GM21723 (cell line): Measurements from ENCODE around the gene TFAP2B.

Source experiments
- ATAC-seq: cut with Tn5 transposase; IDR thresholded peaks from one replicate; pipeline ENCODE4 v1.9.1; 2021; ENCODE audit warnings: mild to moderate bottlenecking, moderate library complexity; ENCODE audit not compliant: unreplicated experiment

Gene TFAP2B

DNA sequence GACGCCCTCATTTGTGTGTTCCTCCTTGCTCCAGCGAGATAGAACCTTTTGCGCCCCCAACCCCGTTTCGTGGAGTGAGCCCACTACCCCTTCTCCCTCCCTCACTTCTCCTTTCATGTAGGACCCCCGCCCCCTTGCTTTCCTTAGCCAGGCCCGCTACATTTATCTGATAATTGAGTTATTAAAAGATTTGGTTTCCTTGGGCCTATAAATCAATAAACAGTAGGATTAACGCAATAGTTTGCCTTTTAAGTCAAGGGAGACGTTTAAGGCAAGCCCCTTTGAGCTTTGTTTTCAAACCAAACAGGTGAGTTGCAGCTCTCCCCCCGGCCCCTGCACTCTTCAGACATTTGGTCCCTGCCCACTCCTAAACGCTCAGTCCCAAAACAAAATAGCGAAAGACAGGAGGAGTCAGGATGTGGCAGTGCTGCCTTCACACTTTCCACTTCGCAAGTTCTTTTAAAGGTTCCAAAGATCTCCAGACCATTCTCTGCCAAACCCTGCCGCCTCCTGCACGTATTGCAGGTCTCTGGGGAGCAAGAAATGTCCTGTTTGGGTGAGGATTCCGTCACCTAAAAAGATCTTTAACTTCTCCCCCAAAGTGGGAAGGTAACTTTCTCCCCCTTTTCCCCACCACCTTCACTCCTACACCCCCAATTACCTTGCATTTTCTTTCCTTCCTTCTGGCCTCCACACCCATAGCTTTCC is 27.6 kb downstream of the TFAP2B start:
- no peak for ATAC-seq

DNA sequence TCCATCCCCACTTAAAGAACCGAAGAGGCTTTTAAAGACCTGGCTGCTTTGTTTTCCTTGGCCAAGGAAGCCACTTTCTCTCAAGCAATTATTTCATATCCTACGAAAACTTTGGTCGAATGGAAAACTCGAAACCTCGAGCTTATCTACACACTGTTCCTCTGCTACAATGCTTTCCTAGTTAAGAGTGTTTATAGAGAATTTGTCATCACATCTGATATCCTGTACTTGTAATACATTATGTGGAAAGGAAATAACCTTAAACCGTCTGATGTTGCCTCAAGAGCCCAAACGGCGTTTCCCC is 28.1 kb downstream of the TFAP2B start:
- ATAC-seq, result no peak

DNA sequence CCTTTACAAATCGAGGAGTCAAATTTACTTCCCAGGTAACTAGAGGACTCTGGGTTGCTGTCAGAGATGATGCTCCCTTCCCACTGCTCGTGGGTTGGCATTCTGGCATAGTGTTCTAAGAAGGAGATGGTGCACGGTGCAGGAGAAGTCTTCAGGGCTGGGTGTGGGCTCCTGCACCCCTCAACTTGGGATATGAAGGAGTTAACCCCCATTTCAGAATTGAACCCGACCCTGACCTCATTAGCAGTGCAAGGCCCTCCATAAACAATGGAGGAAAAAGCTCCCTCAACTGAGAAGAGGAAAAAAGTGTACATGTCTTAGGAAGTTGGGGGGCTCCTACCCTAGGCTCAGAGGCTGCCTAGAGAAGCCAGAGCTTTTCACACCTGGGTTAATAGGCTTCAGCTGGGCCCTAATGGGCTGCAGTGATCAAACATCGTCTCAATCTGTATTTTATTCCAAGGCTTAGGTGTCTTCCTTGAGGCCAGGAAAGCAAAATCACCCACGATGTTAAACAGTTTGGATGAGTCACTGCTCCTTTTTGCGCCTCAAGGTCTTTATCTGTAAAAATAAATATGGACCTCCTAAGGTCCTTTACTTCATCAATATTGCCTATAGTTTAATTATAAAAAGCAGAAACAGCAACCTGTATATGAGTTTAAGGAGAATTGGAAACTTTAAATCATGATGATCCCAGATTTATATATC is 29.4 kb downstream of the TFAP2B start:
- ATAC-seq, result no peak

DNA sequence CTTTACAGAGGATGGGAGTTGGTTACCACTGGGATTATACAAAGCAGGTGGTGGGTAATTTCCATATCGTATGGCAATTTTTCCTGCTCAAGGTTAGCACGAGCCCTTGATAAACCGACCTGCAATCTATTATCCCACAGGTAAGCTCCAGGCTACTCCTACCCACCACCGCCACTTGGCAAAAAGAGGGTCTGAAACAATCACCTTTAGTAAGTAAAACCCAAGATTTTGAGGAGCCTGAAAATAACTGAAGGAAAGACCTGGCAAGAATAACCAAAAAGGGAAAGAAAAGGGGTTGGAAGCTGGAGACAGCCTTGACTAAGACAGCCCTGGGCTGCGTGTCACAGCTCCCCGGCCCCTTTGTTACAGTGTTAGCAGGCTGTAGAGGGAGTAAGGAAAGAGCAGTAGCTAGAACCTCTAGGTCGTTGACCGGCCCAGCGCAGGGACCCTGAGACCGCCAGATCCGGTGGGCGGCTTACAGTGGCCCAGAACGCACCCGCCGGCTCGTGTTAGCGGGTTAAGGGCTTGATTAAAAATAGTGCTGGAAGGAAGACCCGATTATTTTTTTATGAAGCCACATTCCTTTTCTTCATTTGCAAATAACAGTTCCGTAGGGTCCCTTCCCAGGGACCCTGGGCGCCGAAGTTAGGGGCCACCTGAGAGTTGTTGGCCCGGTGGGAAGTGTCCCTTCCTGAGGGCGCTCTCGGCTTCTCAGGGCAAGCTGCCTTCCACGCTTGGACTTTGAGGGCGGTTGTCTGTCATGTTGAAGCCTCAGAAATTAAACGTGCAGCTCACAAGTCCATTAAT is 30.5 kb downstream of the TFAP2B start:
- ATAC-seq, result no peak

DNA sequence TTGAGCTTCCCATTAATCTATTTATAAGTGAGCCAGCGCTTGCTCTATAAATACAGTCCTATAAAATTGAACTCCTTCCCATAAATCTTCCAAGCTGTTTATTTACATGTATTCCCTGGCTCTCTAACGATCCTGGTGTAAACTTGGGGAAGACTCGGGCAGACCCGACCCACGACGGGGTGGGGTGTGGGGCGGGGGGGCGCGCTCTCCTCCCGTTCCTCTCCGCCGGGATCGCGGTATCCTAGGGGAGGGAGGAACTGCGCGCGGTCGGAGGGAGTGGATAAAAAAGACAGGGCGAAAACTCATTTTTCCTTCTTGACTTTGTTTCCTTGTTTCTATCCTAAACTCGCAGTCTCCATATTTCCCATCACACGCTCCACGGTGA is 31.1 kb downstream of the TFAP2B start:
- no peak for ATAC-seq

DNA sequence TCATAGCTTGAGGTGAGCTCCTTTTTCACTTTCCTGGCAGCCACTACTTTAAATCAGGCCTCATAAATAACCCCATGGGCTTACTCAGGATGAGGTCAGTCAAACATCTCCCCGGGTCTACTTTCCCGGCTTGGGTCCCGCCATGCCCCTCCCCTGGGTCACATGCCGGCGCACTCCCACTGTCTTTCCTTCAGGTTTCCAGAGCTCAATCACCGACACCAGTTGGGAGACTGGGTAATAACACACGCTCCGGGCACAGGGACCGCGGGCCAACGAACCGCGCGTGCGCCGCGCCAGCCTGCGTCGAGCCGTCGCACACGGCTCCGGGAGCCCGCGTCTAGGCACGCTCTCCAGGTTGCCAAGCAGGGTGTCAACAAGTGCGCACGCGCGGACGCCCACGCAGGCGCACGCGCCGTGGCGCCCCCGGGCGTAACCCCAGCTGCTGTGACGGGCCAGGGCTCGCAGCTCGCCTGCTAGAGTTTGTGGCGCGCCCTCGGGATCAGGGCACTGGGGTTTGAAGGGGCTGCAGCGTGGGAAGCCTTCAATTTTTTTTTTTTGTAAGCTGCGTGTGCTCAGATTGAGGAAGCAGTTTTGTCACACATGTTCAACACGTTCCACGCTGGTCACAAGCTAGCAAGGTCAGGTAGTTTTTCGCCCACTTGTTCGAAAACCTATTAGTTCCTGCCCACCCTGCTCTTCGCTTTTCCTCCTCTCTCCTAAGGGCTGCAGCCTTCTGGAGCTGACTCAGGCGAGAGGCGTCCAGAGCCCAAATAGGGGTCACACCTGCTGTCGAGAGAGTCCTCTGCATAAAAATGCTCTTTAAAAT is 31.8 kb downstream of the TFAP2B start:
- no peak for ATAC-seq

DNA sequence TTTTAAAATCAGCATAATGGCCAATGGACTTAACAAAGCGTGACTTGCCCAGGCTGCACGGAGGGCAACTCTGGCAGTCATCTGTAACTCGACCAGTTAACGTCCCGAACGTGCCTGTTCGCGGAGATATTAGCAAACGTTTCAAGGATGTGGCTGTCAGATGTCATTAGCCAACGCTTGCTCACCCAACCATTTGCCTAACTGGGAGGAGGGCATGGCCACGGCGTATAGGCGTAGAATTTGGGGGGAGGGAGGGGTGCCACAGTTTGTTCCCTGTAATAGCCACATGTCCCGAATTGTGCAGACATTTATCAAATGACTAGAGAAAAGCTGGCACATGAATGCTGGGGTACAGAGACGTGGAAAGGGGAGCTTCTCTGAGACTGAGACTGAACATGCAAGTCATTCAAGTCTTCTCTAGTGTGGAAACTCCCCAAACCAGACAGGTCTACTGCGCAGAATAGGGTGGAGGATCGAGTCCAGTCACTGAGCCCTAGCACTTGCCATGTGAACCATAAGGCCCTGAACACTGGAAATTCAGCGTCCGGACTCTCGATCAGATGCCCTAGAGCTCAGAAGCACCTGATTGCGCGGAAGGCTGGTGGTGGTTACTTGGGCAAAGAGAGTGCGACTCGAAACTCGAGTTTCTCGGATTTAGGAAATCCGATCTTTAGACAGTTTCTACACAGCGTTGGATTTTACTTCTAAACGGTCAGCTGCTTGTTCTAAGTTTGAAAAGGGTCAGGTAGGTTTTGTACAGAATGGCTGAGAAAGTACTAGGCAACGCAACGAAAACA is 32.6 kb downstream of the TFAP2B start:
- no peak for ATAC-seq

DNA sequence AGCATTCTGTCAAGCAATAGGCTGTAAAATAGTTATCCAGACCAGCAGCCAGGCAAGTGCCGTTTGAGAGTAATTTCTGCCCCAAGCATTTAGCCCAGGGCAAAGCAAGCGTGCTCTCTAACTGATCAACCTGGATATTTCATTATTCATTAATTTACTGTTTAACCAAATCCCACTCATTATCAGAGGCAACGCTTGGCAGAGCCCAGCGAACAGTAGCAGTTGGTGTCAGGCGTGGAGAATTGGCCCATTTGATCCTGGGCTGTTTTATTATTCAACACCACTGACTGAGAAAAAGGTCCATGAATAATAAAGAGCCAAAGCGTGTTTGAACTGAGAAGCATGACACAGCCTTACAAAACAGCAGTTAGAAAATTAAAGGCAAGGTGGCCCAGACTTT is 35.3 kb downstream of the TFAP2B start:
- no peak for ATAC-seq

DNA sequence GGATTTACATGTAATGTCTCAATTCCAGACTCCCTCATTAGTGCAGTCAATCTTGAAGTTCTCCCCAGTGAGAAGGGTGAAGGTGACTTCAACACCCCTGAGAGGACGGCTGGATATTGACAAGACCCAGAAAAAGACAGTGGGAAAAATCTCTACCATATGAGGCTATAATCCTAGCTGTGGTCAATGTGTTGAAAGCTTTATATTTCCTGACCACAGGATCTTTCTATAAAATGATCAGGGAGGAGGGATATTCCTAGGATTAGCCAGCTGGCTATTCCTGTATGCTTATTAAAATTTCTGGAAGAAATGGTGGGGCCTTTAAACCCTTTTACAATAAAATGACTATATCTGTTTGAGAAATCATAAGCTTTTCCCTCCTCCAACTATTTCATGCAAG is 43.0 kb downstream of the TFAP2B start:
- ATAC-seq, result no peak

DNA sequence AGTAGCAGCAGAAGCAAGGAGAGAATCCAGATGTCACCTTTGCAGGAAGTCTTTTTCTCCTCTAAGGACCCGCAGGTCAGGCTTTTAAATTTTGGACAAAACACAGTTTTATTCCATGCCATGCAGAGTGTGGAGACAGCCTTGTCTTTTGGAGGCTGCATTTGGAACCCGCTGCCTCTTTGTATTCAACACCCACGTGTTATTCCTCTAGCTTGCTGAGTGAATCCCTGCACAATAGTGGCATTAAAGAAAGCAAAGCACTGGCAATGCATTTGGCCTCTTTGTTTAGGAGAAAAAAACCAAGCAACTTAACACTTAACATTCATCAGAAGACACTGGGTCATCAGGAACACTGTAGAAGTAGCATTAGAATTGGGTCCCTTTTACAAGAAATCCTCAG is 43.5 kb downstream of the TFAP2B start:
- no peak for ATAC-seq

DNA sequence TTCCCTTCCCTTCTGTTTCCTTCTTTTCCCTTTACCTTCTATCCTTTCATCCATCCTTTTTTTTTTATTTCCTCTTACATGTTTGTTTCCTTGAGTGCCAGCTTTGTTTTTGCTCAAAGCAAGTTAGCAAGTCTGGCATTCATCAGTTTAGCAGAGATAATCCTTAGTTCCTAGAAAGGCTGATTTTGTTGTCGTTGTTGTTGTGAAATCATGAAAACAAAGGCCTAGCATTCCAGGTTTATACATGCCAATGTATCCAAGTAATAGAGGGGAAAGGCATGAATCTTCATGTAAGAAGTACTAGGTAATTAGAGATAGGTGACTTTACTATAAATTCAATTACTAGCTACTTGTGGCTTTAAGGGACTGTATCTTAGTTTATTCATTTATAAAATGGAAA is 45.9 kb downstream of the TFAP2B start:
- no peak for ATAC-seq

DNA sequence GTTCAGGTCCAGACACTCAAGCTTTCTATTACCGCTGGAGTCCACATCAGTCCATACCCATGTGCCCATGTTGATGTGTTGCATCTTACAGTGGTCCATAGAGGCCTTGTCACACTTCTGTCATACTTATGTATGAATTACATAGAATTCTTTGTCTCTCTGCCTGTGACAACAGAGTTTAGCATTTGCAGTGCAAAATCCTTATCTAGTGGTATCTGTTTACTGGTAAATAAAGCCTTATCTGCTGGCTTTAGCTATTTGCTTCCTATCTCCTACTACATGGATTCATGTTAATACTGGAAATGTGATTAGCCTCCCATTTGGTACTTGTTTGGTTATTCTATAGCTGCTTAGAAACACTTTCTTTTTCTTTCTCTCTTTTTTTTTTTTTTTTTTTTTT is 49.8 kb downstream of the TFAP2B start:
- no peak for ATAC-seq

DNA sequence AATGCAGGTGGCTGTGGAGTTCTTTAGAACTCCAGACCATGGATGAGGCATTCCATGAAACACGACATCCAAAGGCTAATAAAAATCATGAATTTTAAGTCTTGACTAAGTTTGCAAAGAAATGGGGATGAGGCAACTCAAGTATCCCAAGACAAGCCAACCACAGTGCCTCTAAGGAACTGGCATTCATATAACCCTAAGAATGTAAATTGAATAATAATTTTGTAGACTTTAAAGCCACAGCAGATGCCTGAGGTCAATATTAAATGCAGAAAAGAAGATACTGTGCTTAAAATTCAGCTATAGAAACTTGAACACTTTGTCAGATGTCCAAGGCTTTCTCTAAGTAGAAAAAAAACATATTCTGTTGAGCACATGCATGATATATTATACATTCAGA is 54.5 kb downstream of the TFAP2B start:
- no peak for ATAC-seq

DNA sequence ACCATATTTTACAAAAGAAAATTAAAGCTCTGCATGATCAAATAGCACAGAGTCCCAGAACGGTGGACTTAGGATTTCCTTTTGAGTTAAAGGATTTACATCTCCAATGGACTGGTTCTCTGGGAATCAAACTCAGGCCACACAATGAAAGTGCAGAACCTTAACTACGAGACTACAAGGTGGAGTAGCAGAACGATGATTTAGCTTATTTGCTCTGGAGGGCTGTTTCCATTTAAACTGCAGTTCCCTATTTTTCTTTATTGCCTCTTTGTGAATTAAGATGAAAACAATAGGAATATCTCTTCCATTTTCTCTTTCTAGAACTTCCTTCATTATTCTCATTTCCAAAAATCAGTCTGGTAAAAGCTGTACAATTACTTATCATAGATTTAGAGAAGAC is 65.7 kb downstream of the TFAP2B start:
- ATAC-seq, result no peak

DNA sequence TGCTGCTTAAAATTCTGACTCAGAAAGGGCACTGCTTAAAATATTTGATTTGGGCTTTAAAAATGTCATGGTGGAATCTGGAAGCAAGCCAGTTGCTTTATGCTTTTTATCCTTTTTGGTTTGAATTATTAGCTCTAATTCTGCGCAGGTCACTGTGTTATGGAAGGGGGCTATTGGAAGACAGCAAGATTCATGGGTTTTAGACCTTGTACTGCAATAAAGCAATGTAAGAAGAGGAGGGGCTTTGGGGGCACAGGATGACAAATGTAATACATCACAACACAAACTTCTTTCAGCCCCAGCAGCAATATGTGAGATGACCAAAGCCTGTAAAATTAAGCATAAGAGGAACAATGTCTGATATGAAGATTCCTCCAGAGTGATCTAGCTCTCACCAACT is 68.4 kb downstream of the TFAP2B start:
- no peak for ATAC-seq

DNA sequence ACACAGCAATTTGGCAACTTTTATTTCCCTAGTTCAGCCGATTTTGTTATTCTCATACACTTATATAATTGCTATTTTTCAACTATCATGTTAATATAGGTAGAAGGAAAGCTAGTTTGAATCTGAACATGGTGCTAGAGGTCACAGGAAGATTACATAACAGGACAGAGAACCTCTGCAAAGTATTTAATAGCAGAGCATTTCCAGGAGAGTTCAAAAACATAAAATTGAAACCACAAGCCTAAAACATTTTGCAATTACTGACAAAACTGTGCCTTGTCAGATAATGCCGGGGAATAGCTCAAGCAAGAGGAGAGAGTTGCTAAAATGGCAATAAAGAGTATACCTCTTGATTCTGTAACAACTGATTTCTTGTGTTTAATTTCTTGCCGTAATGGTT is 70.8 kb downstream of the TFAP2B start:
- ATAC-seq, result no peak

DNA sequence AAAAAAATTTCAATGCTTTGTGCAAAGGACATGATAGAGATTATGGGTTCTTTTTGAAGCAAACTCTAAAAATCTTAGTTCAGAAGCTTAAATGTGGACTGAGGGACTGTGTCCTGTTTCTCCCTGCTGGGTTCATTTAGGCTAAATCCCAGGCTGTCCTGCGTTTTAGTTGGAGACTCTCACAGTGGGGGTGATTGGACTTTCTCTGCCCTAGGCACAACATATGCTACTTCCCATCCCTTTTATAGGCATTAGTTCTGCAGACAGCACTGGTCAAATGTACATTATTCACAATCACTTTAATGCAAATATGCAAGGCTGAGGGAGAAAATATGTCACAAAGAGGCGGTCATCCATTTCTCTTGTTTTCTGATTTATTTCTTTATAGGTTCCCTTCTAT is 71.3 kb downstream of the TFAP2B start:
- ATAC-seq, result no peak

DNA sequence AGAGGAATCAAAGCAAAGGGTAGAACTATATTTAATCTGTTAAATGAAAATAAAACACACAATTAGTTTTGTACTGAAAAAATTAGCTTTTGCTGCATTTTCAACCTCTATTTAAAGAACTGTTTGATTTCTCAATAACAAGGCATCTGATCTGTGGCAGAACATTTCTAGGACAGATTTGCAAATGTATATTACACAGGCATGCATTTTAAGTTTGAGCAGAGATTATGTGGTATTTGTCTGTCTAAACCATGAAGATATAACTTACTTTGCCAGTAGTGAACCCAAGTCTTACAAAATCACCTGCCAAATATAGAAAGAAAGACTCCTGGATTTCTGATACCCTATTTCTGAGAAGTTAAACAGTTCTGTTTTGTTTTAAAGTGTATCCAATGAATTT is 71.9 kb downstream of the TFAP2B start:
- ATAC-seq, result no peak

DNA sequence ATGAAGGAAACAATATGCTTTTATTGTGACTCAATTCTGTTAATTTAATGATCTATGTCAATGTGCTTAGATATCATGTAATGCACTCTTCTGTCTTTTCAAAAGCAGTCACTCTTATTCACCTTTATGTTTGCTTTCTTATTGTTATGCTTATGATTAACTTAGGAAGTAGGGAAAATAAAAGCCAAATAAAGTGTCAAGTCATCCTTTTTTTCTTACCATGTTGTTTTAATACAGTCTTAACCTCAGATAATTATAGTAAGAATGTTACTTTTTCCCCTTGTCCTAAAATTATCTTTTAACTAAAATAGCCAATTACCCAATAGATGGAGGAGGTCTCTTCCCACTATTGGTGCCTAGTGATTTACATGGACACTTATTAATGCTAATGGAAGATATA is 72.6 kb downstream of the TFAP2B start:
- ATAC-seq, result no peak
